HPDE6-E6E7 (cell line): Measurements from ENCODE around the gene FADS2.
A peak's percentile ranks its signal among the peaks of the same experiment; 100 is the strongest.

Experiments used
- DNase-seq: peaks from one replicate; pipeline ENCODE4 v3.0.0; 2011; ENCODE audit warnings: missing footprints; ENCODE audit errors: extremely low spot score

FADS2 gene

GRCh38 chr11:61820174-61820573 is 7.9 kb upstream of the FADS2 start:
- DNase-seq = peak; percentile 86

- no peak for DNase-seq
Measured at GRCh38 chr11:61826930-61827570, 1.1 kb upstream of the FADS2 start.

- no peak for DNase-seq
Measured at GRCh38 chr11:61828379-61828628, 204 bp downstream of the FADS2 start.

GRCh38 chr11:61828629-61829407 is 718 bp downstream of the FADS2 start:
- DNase-seq = peak; percentile 47

GRCh38 chr11:61829806-61830205 is 1.7 kb downstream of the FADS2 start:
- no peak for DNase-seq

- DNase-seq = no peak
Measured at GRCh38 chr11:61830237-61831105, 2.4 kb downstream of the FADS2 start.

- DNase-seq = no peak
Measured at GRCh38 chr11:61832207-61832606, 4.1 kb downstream of the FADS2 start.

- no peak for DNase-seq
Measured at GRCh38 chr11:61832754-61833153, 4.7 kb downstream of the FADS2 start.

- DNase-seq = no peak
Measured at GRCh38 chr11:61833471-61833870, 5.4 kb downstream of the FADS2 start.

- no peak for DNase-seq
Measured at GRCh38 chr11:61833926-61834277, 5.8 kb downstream of the FADS2 start.

- no peak for DNase-seq
Measured at GRCh38 chr11:61834278-61835048, 6.4 kb downstream of the FADS2 start.

- DNase-seq = no peak
Measured at GRCh38 chr11:61836193-61836592, 8.1 kb downstream of the FADS2 start.

GRCh38 chr11:61837411-61838005 is 9.4 kb downstream of the FADS2 start:
- no peak for DNase-seq

- no peak for DNase-seq
Measured at GRCh38 chr11:61838501-61838900, 10.4 kb downstream of the FADS2 start.

GRCh38 chr11:61838921-61839320 is 10.8 kb downstream of the FADS2 start:
- no peak for DNase-seq

- DNase-seq = no peak
Measured at GRCh38 chr11:61839742-61840141, 11.6 kb downstream of the FADS2 start.

GRCh38 chr11:61840371-61840770 is 12.3 kb downstream of the FADS2 start:
- DNase-seq = no peak

- no peak for DNase-seq
Measured at GRCh38 chr11:61841636-61842527, 13.8 kb downstream of the FADS2 start.

- no peak for DNase-seq
Measured at GRCh38 chr11:61842528-61842820, 14.4 kb downstream of the FADS2 start.

- no peak for DNase-seq
Measured at GRCh38 chr11:61844909-61845565, 16.9 kb downstream of the FADS2 start.
